BJ (cell line): Measurements from ENCODE around the gene MARCHF2. TPM values are rescaled to one million over a fixed set of nuclear protein-coding genes. Genes with fewer than 3 reads are reported as not detected.
A peak's percentile ranks its signal among the peaks of the same experiment; 100 is the strongest.

Experiments used
- CTCF ChIA-PET: fragments of 350-600 bp; formaldehyde crosslinking; extraction: SDS; loops from one replicate; lab custom pipeline; 2021; ENCODE audit warnings: antibody characterized with exemption, inconsistent platforms; lab: Yijun Ruan, JAX
- POLR2A ChIA-PET: fragments of 300-600 bp; sonication (Branson Sonifier 250); formaldehyde crosslinking; extraction: SDS; loops from one replicate; lab custom pipeline; 2021; ENCODE audit warnings: antibody characterized with exemption; lab: Charles Lee
- DNase-seq: peaks from one replicate; pipeline ENCODE4 v3.0.0-alpha.2; 2011; ENCODE audit warnings: low read depth
- H3K27me3 ChIP-seq: 2 replicates; pipeline ENCODE4 v1.6.0; 2011; ENCODE audit warnings: low read length; ENCODE audit not compliant: control insufficient read depth, insufficient read depth
- H3K36me3 ChIP-seq: 2 replicates; pipeline ENCODE4 v1.5.1; 2011; ENCODE audit warnings: low read length; ENCODE audit not compliant: control insufficient read depth, insufficient read depth
- H3K4me3 ChIP-seq: 2 replicates; pipeline ENCODE4 v1.5.1; 2011; ENCODE audit warnings: low read depth, mild to moderate bottlenecking, control low read depth, low read length
- CTCF ChIP-seq: IDR thresholded peaks from 2 replicates; pipeline ENCODE4 v1.5.1; 2011; ENCODE audit warnings: low read depth, mild to moderate bottlenecking, control low read depth, inconsistent platforms, low read length, moderate library complexity; ENCODE audit not compliant: insufficient read depth
- polyA plus RNA-seq: library from polyadenylated mRNA; depleted of rRNA; stranded (reverse); fragments of >200 nt; gene quantifications from 2 replicates; pipeline ENCODE4 v1.2.3, GENCODE V29; 2011; rRNA removed
- small RNA-seq: library from RNA; depleted of rRNA; stranded (forward); fragments of <200 nt; gene quantifications from one replicate; pipeline ENCODE3, GENCODE V24; 2012; ENCODE audit warnings: low replicate concordance, low read depth; ENCODE audit not compliant: insufficient read length

The MARCHF2 gene
- polyA plus RNA-seq, 1 experiment, result 39.3 TPM

GRCh38 chr19:8487137-8487851 lies 74.2 kb downstream of the MARCHF2 start:
- ChIA-PET CTCF (interaction anchor here (0.6 to 2.6 kb wide), 6 partner anchors 11 to 136 kb away, joined by 3 to 10 read pairs (median 3); partner anchors contain the start of gene ZNF414), POLR2A (no interaction called here)
- Histone ChIP-seq H3K27me3 (no peaks in the 10 kb centered on the region), H3K4me3 (no peak overlapping the region), H3K36me3 (peaks cover 43% of the 10 kb centered on the region)
- no peak for TF ChIP-seq CTCF
- no peak for DNase-seq

- H3K4me3 ChIP-seq, result no peak overlapping the region
- no peaks in the 10 kb centered on the region for H3K27me3 ChIP-seq
- TF ChIP-seq CTCF, result no peak
- peaks cover 38% of the 10 kb centered on the region for H3K36me3 ChIP-seq
- CTCF ChIA-PET, result interaction anchor here (2.6 kb wide), 1 partner anchor 12 kb away, joined by 10 read pairs; no protein-coding TSS in a partner anchor
- DNase-seq, result no peak
- POLR2A ChIA-PET, result no interaction called here
These were observed 75.3 kb downstream of the MARCHF2 start for GRCh38 chr19:8488365-8488764.

Small RNAs within 50 kb of the gene (small RNA-seq; reads per million reads assigned to genes)
- gene MIR4999, result 2.5 reads per million, percentile 26 among the genes with 10 or more reads in this experiment

Other genes with a start within 250 kb of the MARCHF2 start
- gene CERS4, start 203.9 kb upstream of the MARCHF2 start, polyA plus RNA-seq, result 7.6 and 7.7 TPM in 2 replicates
- 23.7 and 40.4 TPM in 2 replicates for gene CD320, start 104.9 kb upstream of the MARCHF2 start, polyA plus RNA-seq
- 40.5 and 48.3 TPM in 2 replicates for gene NDUFA7, start 91.9 kb upstream of the MARCHF2 start, polyA plus RNA-seq
- gene RPS28, start 91.8 kb upstream of the MARCHF2 start, polyA plus RNA-seq, result 371 and 525 TPM in 2 replicates
- gene KANK3, start 70.0 kb upstream of the MARCHF2 start, polyA plus RNA-seq, result 0.02 TPM in 1 of 2 replicates, not detected in the other
- 2.2 and 3.2 TPM in 2 replicates for gene ANGPTL4, start 49.1 kb upstream of the MARCHF2 start, polyA plus RNA-seq
- gene RAB11B, start 22.9 kb upstream of the MARCHF2 start, polyA plus RNA-seq, result 27.3 and 50.0 TPM in 2 replicates
- 60.2 and 81.6 TPM in 2 replicates for gene HNRNPM, start 31.7 kb downstream of the MARCHF2 start, polyA plus RNA-seq
- 0.04 TPM in 1 of 2 replicates, not detected in the other for gene PRAM1, start 89.3 kb downstream of the MARCHF2 start, polyA plus RNA-seq
- gene ZNF414, start 100.9 kb downstream of the MARCHF2 start, polyA plus RNA-seq, result 3.7 and 5.7 TPM in 2 replicates
- 0.29 and 0.33 TPM in 2 replicates for gene MYO1F, start 164.1 kb downstream of the MARCHF2 start, polyA plus RNA-seq
- gene ADAMTS10, start 197.4 kb downstream of the MARCHF2 start, polyA plus RNA-seq, result 5.6 and 10.4 TPM in 2 replicates
- gene NFILZ, start 217.3 kb downstream of the MARCHF2 start, polyA plus RNA-seq, result not detected in 2 replicates